ENCODE measurements around the gene CFAP45. TPM values are rescaled to one million over a fixed set of nuclear protein-coding genes. Genes with fewer than 3 reads are reported as not detected.

Gene CFAP45
- total and polyA plus RNA-seq, 2 of the 8 experiments (the other 6 are each of a cell fraction or from before 2014, with no cell fraction given): 0.05 TPM; not detected in 1

GRCh38 chr1:159827549-159827948 is 72.4 kb downstream of the CFAP45 start:
- Histone ChIP-seq H2BK20ac (ENCODE audit: low read length) (no peak overlapping the region), H4K20me1 (replicated peaks in 1 of 2; ENCODE audit: control insufficient read depth in 1 of 2, insufficient read depth in 2 of 2, low read length in 2 of 2) (no peaks in the 10 kb centered on the region), H4K5ac (ENCODE audit: insufficient read length, low read depth, low read length) (no peak overlapping the region), H3K9me3 (ENCODE audit: insufficient read depth in 2 of 2, low read depth in 1 of 2, low read length in 1 of 2) (no peaks in the 10 kb centered on the region), H3K4me2 (ENCODE audit: insufficient read depth in 1 of 2, low read depth in 2 of 2, low read length in 2 of 2) (no peak overlapping the region), H3K9ac (replicated peaks in 1 of 4; ENCODE audit: extremely low read depth in 1 of 4, low read depth in 3 of 4, low read length in 3 of 4) (no peak overlapping the region), H3K18ac (ENCODE audit: extremely low read depth, low read length) (no peak overlapping the region), H3K56ac (replicated peaks; ENCODE audit: insufficient read length, low read depth, low read length) (no peak overlapping the region), H2BK5ac (ENCODE audit: low read depth, low read length) (no peak overlapping the region), H3K36me3 (ENCODE audit: control insufficient read depth in 2 of 4, insufficient read depth in 4 of 4, low read length in 3 of 4) (no peaks in the 10 kb centered on the region), H2BK15ac (ENCODE audit: low read length) (no peak overlapping the region), H3K23ac (ENCODE audit: insufficient read length) (no peak overlapping the region), H3K23me2 (ENCODE audit: low read depth, low read length) (no peaks in the 10 kb centered on the region), H3K79me2 (ENCODE audit: control insufficient read depth in 1 of 2, insufficient read depth in 2 of 2, low read length in 2 of 2) (no peaks in the 10 kb centered on the region), H3K4me1 (replicated peaks in 1 of 4; ENCODE audit: control insufficient read depth in 3 of 4, insufficient read depth in 4 of 4, low read length in 3 of 4) (peaks cover 0 to 4% (median 3%) of the 10 kb centered on the region in 4 experiments; a peak in 1 of 7 replicates), H3K27me3 (replicated peaks in 1 of 4; ENCODE audit: control insufficient read depth in 3 of 4, extremely low read depth in 1 of 4, insufficient read depth in 3 of 4, low read length in 3 of 4) (no peaks in the 10 kb centered on the region; a peak in 2 of 7 replicates), H2AK5ac (ENCODE audit: low read depth, low read length) (no peak overlapping the region), H3K4me3 (ENCODE audit: extremely low read depth in 1 of 4, insufficient read depth in 2 of 4, low read depth in 3 of 4, low read length in 4 of 4) (no peak overlapping the region), H2BK12ac (ENCODE audit: low read depth, low read length) (no peak overlapping the region), H3K79me1 (ENCODE audit: low read depth, low read length) (no peaks in the 10 kb centered on the region), H2AFZ (ENCODE audit: low read length) (no peak overlapping the region), H3K14ac (ENCODE audit: insufficient read length) (no peak overlapping the region), H3K27ac (ENCODE audit: low read depth, low read length) (no peak overlapping the region), H2BK120ac (replicated peaks; ENCODE audit: low read depth, low read length) (no peak overlapping the region), H4K8ac (ENCODE audit: extremely low read depth, insufficient read depth, low read length) (no peak overlapping the region), H3K4ac (replicated peaks; ENCODE audit: insufficient read length, low read depth, low read length) (no peak overlapping the region), H4K91ac (replicated peaks; ENCODE audit: insufficient read length, low read length) (no peak overlapping the region)
- FAIRE-seq (no peak), DNase-seq (ENCODE audit: low read depth in 1 of 2, low spot score in 2 of 2) (no peak)
- CTCF ChIA-PET (ENCODE audit: partially characterized antibody): interaction anchor here (0.6 to 11.2 kb wide), 14 partner anchors 8 to 229 kb away, joined by 3 to 175 read pairs (median 4); partner anchors contain the start of gene FCRL6
- POLR2A ChIA-PET (ENCODE audit: partially characterized antibody): interaction anchor here (0.6 kb wide), 1 partner anchor 98 kb away, joined by 3 read pairs; the partner anchor contains the start of gene TAGLN2
- 75% methylated on average over 2 of the region's 3 CpGs; no CpG with 5 or more reads in 1 of the 2 experiments for WGBS, 2 experiments (ENCODE audit: extremely low coverage in 1 of 2, insufficient coverage in 1 of 2, insufficient read length in 1 of 2, insufficient replicate concordance in 2 of 2, low coverage in 1 of 2, low lambda C conversion rate in 2 of 2, missing lambda C conversion rate in 1 of 2)
- no peak for TF ChIP-seq POU5F1 (IDR thresholded peaks at IDR 0.05; ENCODE audit: low read depth, low read length)
- TF ChIP-seq YY1 (IDR thresholded peaks at IDR 0.05; ENCODE audit: low read depth, low read length): no peak
- no peak for TF ChIP-seq JUND (IDR thresholded peaks at IDR 0.05; ENCODE audit: low read length)
- no peak for TF ChIP-seq ATF2 (IDR thresholded peaks at IDR 0.05; ENCODE audit: low read length)
- TF ChIP-seq RXRA (IDR thresholded peaks at IDR 0.05; ENCODE audit: insufficient read depth, low read depth, low read length): no peak
- TF ChIP-seq EGR1 (IDR thresholded peaks at IDR 0.05; ENCODE audit: borderline replicate concordance, low read depth, low read length): no peak
- TF ChIP-seq KDM5A (IDR thresholded peaks at IDR 0.05; ENCODE audit: low read length): no peak
- TF ChIP-seq, protein P1, sequence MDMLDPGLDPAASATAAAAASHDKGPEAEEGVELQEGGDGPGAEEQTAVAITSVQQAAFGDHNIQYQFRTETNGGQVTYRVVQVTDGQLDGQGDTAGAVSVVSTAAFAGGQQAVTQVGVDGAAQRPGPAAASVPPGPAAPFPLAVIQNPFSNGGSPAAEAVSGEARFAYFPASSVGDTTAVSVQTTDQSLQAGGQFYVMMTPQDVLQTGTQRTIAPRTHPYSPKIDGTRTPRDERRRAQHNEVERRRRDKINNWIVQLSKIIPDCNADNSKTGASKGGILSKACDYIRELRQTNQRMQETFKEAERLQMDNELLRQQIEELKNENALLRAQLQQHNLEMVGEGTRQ (IDR thresholded peaks at IDR 0.05; ENCODE audit: low read length): no peak
- TF ChIP-seq FOSL1 (IDR thresholded peaks at IDR 0.05; ENCODE audit: insufficient read depth, low read depth, low read length): no peak
- TF ChIP-seq PHF8 (conservative IDR thresholded peaks at IDR 0.05; ENCODE audit: low read depth, low read length): no peak
- TF ChIP-seq SIN3A (conservative IDR thresholded peaks at IDR 0.05 in 1 of 2, IDR thresholded peaks at IDR 0.05 in 1 of 2; ENCODE audit: low read depth in 1 of 2, low read length in 2 of 2): no peak

All from H1 (cell line).